SK-N-SH (cell line): ENCODE data around the gene WASHC3.

Source experiments
- EP300 ChIP-seq, 2 experiments: IDR thresholded peaks; 2 replicates each; pipeline versions ENCODE4 v1.4.0 to v1.6.1; 2012; ENCODE audit warnings: borderline replicate concordance in 1 of 2, low read depth in 1 of 2, low read length in 1 of 2
- FOXJ3 ChIP-seq: sonication (generic); formaldehyde crosslinking; IDR thresholded peaks from 2 replicates; pipeline ENCODE4 v1.5.1; 2020; ENCODE audit warnings: mild to moderate bottlenecking, missing genetic modification reagents
- GATA2 ChIP-seq: sonication (generic); formaldehyde crosslinking; IDR thresholded peaks from 2 replicates; pipeline ENCODE4 v1.5.0; 2020; ENCODE audit warnings: mild to moderate bottlenecking, missing genetic modification reagents
- MAX ChIP-seq: IDR thresholded peaks from 2 replicates; pipeline ENCODE4 v1.4.0; 2012; ENCODE audit warnings: low read depth
- NRF1 ChIP-seq: IDR thresholded peaks from 2 replicates; pipeline ENCODE4 v1.6.1; 2012; ENCODE audit warnings: low read depth, mild to moderate bottlenecking, low read length
- POLR2AphosphoS5 ChIP-seq: IDR thresholded peaks from 2 replicates; pipeline ENCODE4 v1.6.1; 2012; ENCODE audit warnings: low read depth, low read length
- RAD21 ChIP-seq: IDR thresholded peaks from 2 replicates; pipeline ENCODE4 v1.6.1; 2012; ENCODE audit warnings: mild to moderate bottlenecking, low read length
- TCF12 ChIP-seq: IDR thresholded peaks from 2 replicates; pipeline ENCODE4 v1.4.0; 2012
- USF2 ChIP-seq: fragments of 150-350 bp; IDR thresholded peaks from 2 replicates; pipeline ENCODE4 v1.6.1; 2017; ENCODE audit warnings: antibody characterized with exemption, low read length, low read depth, borderline replicate concordance
- TF ChIP-seq, protein P1 (sequence below): fragments of 200-600 bp; sonication (generic); IDR thresholded peaks from 2 replicates; pipeline ENCODE4 v1.6.1; 2017; ENCODE audit warnings: antibody characterized with exemption, mild to moderate bottlenecking, moderate library complexity
- TF ChIP-seq, protein P2 (sequence below): IDR thresholded peaks from 2 replicates; pipeline ENCODE4 v1.6.1; 2012; ENCODE audit warnings: mild to moderate bottlenecking, low read depth, low read length, moderate library complexity

DNA sequence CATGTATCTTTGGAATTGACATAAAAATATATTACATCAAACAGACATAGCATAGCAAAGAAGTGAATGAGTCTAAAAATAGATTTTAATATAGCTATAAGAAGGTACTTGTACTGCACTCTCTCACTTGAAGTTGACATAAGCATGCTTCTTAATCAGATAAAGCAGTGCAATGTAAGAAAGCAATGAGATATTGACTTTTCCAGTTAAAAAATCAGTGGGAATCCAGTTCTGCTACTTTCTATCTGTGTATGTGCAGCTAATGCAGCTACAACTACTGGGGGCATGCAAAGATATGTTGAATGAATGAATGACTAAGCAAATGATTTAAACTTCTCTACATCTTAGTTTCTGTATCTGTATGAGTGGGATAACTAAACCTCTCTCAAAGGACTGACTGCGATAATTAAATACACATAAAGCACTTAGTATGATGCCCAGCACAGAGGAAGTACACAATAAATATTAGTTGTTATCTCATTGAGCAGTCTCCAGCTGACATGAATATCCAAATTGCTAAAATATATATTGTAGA lies 10.3 kb downstream of the WASHC3 start:
- TF ChIP-seq GATA2 (CRISPR knock-in tag): no peak
- TF ChIP-seq, protein P1, sequence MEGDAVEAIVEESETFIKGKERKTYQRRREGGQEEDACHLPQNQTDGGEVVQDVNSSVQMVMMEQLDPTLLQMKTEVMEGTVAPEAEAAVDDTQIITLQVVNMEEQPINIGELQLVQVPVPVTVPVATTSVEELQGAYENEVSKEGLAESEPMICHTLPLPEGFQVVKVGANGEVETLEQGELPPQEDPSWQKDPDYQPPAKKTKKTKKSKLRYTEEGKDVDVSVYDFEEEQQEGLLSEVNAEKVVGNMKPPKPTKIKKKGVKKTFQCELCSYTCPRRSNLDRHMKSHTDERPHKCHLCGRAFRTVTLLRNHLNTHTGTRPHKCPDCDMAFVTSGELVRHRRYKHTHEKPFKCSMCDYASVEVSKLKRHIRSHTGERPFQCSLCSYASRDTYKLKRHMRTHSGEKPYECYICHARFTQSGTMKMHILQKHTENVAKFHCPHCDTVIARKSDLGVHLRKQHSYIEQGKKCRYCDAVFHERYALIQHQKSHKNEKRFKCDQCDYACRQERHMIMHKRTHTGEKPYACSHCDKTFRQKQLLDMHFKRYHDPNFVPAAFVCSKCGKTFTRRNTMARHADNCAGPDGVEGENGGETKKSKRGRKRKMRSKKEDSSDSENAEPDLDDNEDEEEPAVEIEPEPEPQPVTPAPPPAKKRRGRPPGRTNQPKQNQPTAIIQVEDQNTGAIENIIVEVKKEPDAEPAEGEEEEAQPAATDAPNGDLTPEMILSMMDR: no peak
- no peak for TF ChIP-seq MAX
- no peak for TF ChIP-seq TCF12
- no peak for TF ChIP-seq USF2
- TF ChIP-seq FOXJ3 (CRISPR knock-in tag): no peak
- TF ChIP-seq POLR2AphosphoS5: no peak
- TF ChIP-seq, protein P2, sequence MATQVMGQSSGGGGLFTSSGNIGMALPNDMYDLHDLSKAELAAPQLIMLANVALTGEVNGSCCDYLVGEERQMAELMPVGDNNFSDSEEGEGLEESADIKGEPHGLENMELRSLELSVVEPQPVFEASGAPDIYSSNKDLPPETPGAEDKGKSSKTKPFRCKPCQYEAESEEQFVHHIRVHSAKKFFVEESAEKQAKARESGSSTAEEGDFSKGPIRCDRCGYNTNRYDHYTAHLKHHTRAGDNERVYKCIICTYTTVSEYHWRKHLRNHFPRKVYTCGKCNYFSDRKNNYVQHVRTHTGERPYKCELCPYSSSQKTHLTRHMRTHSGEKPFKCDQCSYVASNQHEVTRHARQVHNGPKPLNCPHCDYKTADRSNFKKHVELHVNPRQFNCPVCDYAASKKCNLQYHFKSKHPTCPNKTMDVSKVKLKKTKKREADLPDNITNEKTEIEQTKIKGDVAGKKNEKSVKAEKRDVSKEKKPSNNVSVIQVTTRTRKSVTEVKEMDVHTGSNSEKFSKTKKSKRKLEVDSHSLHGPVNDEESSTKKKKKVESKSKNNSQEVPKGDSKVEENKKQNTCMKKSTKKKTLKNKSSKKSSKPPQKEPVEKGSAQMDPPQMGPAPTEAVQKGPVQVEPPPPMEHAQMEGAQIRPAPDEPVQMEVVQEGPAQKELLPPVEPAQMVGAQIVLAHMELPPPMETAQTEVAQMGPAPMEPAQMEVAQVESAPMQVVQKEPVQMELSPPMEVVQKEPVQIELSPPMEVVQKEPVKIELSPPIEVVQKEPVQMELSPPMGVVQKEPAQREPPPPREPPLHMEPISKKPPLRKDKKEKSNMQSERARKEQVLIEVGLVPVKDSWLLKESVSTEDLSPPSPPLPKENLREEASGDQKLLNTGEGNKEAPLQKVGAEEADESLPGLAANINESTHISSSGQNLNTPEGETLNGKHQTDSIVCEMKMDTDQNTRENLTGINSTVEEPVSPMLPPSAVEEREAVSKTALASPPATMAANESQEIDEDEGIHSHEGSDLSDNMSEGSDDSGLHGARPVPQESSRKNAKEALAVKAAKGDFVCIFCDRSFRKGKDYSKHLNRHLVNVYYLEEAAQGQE: no peak
- TF ChIP-seq RAD21: no peak
- no peak for TF ChIP-seq EP300 (IDR thresholded peaks at IDR 0.05; ENCODE audit: borderline replicate concordance in 1 of 2, low read depth in 1 of 2, low read length in 1 of 2)
- TF ChIP-seq NRF1: no peak
